HG03060 (cell line): Measurements from ENCODE around the gene SPINK9.
"Not testable (repeated sequence)": the region's sequence is repeated elsewhere in the genome, so short reads cannot be mapped to it uniquely, and the experiment has no call there.

Experiments
- ATAC-seq: cut with Tn5 transposase; IDR thresholded peaks from one replicate; pipeline ENCODE4 v1.9.1; 2021; ENCODE audit warnings: low read depth, moderate number of reproducible peaks; ENCODE audit not compliant: unreplicated experiment

The SPINK9 gene, protein sequence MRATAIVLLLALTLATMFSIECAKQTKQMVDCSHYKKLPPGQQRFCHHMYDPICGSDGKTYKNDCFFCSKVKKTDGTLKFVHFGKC

DNA sequence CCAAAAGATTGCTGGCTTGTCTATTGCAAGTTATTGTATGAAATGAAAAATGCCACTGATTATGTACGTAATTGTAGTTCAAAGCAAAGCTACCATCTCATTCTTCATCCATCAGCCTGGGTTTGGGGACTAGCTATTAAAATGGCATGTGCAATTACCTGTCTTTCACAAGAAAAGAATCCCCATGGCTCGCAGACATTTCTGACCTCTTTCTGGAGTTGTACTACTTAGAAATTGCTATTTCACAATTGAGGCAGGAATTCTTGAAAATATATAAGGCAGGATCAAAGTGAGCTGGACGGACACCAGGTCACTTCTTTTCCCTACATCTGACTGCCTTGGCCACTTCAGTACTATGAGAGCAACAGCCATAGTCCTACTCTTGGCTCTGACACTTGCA lies at the start of gene SPINK9:
TSS of gene SPINK9 (plus strand) at position 301 of the 400 bp plus-strand sequence. CDS start at position 356, 55 bp downstream.
- no peak for ATAC-seq

DNA sequence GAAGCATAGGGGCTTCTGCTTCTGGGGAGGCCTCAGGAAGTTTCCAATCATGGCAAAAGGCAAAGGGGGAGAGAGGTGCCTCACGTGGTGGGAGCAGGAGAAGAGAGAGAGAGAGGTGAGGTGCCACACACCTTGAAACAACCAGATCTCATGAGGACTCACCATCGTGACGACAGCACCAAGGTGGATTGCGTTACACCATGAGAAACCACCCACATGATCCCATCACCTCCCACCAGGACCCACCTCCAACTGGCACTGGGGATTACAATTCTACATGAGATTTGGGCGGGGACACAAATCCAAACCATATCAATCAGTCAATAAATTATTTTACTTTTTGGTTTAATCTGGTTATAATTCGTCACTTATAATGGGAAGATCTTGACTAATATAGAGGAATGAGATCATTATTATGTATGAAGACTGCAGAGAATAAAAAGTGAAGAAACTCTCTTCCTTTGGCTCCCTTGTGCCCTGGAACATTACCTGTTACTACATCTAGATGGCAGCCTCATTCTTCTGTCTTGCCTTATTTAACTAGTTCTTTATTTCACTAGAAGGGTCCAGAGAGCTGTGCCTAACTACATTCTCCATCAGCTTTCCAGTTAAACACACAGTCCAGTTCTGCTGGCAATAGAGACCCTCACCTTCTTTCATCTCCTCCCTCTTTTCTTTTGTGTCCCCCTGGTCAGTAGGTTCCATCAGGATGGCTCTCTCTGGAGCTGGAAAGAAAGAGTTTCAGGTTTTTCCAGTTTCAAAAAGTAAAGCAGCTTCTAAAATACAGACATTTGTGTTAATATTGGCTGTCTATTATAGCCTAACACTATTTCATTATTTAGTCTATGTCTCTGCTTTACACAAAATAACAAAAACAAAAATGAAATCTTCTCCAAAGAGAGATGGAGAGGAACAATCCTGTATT lies 44.8 kb upstream of the SPINK9 start:
- no peak for ATAC-seq

DNA sequence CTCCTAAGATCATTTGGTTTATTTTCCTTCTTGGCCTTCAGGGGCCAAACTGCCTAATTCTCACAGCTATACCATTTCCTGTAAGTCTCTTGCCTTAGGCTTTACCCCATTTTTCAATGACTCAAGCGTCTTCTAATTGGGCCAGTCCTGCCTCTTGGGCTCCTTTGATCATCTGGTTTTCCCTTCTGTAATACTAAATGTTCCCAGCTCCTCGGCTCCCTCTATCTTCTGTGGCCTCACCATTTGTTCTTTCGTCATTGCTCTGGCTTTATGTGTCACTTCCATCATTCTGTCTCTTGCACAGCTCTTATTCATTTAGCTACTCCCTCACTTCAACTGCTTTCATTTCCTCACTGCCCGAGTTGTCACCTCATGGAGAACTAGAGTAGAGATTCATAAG lies 37.6 kb upstream of the SPINK9 start:
- no peak for ATAC-seq

DNA sequence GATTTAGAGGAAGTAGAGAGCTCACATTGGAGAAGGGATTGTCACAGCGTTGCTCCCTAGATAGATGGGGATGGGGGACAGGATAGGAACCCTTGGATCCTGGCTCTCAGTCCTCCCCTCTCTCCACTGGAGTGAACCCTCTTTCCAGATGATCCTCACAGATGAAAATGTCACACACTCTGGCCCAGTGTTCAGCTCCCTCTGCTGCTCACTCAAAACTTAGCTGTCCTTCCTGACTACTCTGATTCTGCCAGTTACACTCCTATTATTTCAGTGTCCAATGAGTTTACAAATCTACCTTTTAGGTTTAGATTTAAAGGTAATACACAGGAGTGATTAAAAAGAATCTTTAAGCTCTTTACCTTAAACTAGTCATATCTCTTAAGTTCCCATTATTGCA lies 28.9 kb upstream of the SPINK9 start:
- no peak for ATAC-seq

DNA sequence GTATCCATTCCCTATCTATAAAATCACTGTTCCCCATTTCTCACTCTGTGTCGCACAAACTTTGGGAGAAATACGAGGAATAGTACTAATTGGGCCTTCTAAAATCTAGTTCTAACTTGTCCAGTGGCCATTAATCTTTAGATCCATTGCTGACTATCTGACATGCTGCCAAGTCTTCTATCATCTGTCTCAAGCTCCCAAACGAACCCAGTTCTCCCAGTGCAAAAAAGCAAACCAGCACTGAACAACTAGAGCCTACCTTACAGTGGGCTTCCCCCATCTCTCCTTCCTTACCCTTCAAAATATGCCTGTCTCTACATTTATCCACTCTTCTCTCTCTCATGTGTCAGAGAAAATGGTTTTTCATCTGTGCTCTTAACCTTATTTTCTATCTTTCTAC lies 26.3 kb upstream of the SPINK9 start:
- no peak for ATAC-seq

DNA sequence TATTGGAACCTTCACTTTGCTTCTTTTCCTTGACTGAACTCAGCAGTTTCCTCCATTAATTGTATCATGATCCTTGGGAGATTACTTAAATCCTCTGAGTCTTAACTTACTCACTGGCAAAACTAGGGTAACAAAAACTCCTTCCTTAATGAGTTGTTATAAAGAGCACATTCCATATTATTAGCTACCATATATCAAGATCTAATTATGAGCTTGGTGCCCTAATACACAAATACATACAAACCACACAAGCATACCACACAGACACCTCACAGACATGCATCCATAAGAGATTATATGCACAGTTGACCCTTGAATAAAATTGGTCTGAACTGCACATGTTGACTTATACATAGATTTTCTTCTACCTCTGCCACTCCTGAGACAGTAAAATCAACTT lies 25.6 kb upstream of the SPINK9 start:
- no peak for ATAC-seq

DNA sequence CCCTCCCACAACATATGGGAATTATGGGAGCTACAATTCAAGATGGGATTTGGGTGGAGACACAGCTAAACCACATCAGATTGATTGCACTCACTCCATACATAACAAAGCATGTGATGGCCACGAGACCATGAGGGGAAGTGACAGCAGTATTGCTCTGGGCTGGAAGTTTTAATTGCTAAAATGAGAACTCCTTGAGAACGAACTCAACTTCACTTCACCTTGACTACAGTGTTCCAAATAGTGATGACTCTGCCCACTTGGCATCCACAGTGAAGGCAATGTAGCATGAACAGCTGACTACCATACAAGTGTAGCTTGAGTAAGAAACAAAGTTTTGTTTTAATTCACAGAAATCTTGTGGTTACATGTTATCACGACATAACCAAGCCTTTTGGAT lies 23.9 kb upstream of the SPINK9 start:
- ATAC-seq: no peak

DNA sequence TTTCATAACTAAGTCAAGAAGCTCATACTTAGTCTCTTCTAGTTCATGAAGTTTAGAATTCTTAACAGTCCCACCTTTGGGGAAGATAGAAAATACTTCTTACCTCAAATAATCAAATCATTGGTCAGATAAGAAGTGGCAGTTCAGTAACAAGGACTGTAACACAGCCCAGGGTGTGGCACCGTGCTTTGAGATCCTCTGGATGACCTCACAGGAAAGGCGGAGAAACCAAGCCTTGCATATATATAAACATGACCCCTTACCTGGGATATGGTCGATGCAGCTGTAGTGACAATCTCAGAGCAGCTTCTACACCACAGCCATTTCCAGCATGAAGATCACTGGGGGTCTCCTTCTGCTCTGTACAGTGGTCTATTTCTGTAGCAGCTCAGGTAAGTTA lies 23.2 kb upstream of the SPINK9 start, which contains the start of gene SPINK7:
TSS of gene SPINK7 (plus strand) at position 271 of the 400 bp plus-strand sequence. CDS start at position 332, 61 bp downstream.
- no peak for ATAC-seq

DNA sequence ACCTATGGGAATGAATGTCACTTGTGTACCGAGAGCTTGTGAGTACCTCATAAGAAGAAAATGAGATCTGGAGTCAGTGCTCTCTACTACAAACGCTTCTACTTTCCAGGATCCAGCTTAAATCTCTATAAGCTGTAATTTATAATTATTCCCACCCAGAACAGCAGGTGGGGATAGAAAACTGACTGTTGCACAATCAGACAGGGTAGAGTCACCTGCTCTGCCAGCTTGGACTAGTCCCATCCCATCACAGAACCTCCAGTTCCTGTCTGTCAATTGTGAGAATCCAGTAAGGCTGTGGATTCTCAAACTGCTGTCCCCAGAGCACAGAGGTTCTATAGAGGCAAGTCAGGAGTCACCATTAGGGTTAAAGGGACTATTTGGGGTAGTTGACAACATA lies 21.2 kb upstream of the SPINK9 start:
- ATAC-seq: no peak

DNA sequence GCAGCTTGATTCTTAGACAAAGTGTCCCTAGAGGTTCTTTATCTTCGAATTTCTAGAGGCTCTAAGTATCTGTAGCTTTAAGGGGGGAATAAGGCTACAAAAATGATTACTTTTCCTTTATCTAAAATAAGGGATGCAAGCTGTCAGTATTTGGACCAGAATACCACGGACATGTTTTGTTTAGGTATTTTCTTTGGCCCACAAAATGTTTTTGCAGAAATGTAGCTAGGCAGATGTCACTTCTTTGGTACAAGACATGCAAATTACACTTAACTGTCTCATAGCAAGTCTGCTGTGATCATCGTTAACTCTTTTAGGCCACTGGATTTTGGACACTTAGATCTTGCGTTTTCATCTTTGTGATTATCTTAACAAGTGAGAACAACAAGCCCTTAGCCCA lies 20.6 kb upstream of the SPINK9 start:
- no peak for ATAC-seq

DNA sequence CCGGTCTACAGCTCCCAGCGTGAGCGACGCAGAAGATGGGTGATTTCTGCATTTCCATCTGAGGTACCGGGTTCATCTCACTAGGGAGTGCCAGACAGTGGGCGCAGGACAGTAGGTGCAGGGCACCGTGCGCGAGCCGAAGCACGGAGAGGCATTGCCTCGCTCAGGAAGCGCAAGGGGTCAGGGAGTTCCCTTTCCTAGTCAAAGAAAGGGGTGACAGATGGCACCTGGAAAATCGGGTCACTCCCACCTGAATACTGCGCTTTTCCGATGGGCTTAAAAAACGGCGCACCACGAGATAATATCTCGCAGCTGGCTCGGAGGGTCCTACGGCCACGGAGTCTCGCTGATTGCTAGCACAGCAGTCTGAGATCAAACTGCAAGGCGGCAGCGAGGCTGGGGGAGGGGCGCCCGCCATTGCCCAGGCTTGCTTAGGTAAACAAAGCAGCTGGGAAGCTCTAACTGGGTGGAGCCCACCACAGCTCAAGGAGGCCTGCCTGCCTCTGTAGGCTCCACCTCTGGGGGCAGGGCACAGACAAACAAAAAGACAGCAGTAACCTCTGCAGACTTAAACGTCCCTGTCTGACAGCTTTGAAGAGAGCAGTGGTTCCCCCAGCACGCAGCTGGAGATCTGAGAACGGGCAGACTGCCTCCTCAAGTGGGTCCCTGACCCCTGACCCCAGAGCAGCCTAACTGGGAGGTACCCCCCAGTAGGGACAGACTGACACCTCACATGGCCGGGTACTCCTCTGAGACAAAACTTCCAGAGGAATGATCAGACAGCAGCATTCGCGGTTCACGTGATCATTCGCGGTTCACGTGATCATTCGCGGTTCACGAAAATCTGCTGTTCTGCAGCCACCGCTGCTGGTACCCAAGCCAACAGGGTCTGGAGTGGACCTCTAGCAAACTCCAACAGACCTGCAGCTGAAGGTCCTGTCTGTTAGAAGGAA lies 15.1 kb upstream of the SPINK9 start:
- ATAC-seq: not testable (repeated sequence)

DNA sequence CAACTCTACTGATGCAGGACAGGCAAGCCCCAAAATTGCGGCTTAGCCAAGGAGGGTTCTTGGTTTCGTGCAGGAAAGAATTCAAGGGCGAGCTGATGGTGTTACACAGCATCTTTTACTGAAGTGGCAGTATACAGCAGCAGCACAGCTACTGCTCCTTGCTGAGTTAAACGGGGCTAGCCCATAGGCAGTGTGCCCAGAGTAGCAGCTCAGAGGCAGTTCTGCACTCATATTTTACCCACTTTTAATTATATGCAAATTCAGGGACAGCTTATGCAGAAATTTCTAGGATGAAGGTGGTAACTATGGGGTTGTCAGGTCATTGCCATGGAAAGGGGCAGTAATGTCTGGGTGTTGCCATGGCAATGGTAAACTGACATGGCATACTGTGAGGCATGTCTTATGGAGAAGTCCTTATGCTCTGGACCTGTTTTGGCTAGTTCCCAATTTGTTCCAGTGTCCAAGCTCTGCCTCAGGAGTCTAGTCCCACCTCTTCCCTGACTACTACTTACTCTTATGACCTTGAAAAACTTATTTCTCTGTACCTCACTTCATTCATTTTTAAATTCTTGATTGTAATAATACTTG lies 2.0 kb upstream of the SPINK9 start:
- ATAC-seq: no peak

DNA sequence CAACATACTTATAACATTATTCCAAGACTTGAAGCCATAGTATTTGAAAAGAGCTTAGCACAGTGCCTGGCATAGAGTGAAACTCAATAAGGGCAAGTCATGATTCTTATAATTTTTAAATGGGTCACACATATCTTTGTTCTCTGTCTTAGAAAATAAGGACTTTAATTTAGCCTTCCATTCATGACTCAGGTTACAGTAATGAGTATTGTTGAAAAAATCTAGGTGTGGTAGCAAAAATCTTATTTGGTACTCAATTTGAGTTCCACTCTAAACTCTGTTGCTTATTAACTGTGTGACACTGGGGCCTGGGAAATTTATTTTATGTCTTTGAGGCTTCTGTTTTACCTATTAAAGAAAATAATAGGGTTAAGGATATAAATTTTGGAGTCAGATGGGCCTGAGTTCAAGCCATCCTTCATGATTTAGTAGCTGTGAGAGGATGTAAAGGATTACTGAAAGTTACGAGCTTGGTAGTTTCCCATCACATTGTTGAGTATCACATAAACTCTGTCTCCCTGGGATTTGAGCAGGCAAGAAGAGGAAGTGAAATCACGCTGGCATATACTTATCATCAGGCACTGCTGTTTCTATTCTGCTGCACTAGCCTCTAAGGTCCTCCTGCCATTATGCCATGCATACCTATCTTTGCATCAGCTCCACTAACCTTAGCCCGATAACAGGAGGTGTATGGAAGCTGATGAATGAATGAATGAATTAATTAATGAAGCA lies 1.5 kb downstream of the SPINK9 start:
- peak; percentile 96 for ATAC-seq

DNA sequence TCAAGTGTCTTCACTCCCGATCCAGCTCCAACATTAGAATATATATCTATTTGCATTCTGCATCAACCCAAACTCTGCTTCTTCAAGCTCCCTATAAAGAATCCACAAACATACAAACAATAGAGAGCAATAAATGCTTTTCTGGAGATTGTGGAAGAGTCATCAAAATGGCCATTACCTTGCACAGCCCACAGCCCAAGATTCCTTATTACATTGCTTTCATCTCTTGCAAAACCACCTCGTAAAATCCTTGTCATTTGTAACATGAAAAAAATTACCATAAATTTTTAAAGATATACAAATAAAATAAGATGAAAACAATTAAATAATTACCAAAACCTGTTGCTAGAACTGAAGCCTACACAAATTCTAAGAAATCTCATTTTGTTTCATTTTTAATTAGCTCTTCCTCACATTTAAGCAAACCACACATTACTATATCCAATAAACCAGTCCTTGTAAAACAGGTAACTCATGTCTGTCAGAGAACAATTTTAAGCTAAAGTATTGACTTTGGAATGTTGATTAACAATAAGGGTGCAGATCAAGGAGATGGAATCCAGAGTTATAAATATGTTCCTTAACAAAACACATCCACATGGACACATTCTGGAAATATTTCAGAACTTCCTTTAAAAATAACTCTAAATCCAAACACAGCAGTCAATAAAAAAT lies 7.1 kb downstream of the SPINK9 start:
- ATAC-seq: no peak

DNA sequence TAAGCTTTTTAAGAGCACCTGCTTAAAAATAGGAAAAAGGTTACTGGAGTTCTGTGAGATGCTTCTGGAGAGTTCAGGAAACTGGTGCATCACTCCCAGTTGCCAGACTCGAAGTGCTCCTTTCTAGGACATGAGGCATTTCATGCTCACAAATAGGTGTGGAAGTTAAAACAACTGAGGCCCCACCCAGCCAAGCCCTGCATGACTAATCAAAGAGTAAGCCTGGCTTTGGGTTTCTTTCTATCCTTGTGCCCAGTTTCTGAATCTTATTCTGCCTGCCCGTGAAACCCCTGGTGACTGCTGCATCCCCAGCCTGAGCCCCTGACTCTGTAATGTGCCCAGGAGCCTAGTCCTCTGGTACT lies 7.7 kb downstream of the SPINK9 start:
- no peak for ATAC-seq

DNA sequence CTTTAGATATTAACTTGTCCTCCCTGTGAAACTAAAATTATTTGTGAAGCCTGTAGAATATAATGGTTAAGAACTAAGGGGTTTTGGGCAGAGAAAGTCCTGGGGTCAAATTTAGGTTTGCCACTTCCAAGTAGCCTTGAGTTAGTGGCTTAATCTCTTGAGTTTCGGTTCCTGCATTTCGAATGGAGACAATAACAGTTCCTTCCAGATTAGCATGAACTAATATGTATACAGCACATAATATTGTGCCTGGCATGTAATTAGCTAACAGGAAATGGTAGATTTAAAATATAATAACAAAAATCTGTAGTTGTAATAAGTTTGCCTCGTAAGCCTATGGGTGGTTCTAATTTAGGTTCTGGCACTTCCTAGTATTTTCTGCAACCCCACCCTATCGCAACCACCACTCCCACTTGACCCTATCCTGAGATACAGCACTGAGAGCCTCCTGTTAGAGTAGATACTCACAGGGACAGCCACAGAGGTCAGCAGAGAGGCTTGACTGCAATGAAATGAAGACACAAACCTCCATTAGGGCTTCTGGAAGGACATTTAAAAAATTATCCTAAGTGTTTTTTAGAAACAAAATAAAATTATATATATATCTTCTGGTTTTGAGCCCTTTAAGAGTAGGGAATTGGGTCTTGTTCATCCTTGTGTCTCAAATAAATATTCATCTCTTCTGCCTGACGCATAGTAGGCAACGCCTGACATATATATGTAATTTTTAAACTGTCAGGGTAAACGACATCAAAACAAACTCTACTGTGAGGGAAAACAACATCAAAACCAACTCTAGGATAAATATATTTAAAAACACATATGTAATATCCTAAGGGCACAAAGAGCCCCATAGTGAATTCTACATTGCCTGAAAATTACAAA lies 8.5 kb downstream of the SPINK9 start:
- ATAC-seq: no peak

DNA sequence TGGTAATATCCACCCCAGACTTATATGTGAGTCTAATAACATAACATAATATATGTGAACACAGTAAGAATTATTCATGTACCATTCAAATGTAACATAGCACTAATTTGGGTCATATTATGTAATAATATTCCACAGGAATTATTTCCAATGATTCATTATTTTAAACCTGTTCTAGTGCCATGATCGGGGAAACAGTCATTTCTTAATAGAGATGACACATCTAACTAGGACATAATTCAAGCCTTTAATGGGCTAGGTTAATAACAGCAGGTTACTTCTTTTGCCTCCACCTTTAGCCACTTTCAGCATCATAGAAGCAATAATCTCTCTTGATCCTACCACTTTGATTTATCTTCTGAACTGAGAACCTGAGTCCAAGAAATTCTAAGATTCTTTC lies 12.3 kb downstream of the SPINK9 start:
- ATAC-seq: no peak

DNA sequence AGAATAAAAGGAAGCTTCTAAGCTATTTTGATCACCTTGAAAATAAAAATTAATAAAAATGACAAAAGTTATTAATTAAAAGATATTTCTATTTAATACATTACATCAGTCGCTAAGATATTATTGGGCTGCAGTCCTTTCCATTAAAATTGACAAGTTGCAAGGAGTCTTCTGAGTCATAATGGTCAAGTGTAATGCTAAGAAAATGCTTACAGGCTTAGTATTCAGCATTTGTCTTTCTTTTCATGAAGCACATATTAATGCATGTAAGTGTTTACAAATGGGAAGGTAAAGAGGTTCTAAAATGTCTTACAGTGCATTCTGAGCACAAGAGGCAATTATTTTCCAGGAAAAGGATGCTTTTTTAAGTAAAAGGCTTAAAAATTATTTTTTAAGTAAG lies 17.3 kb downstream of the SPINK9 start:
- no peak for ATAC-seq

DNA sequence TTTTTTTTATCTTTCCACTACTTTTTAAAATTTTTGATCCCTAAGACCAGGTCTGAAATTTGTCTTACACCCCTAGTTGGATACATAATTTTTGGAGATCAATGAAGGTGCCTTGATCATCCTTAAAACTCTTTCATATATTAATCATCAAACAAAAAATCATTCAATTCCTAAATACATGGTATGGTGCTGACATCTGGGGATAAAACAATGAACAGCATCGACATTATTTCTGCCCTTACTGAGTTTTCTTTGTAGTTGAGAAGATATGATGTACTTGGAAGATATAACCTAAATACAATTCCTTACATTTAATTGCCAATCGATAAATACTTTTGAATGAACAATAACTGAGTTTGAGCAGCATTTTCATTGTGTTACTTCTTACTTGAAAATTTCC lies 18.3 kb downstream of the SPINK9 start:
- no peak for ATAC-seq
